Measurements from ENCODE around the gene IRX4.

- TF ChIP-seq CEBPB (IDR thresholded peaks at IDR 0.05) = no peak
- TF ChIP-seq EP300 (IDR thresholded peaks at IDR 0.05; ENCODE audit: borderline replicate concordance) = no peak
- TF ChIP-seq TCF12 (IDR thresholded peaks at IDR 0.05; ENCODE audit: low read depth) = no peak
- no peak for TF ChIP-seq RAD21 (IDR thresholded peaks at IDR 0.05; ENCODE audit: low read depth)
- no peak for TF ChIP-seq NFIC (IDR thresholded peaks at IDR 0.05)
- no peak for TF ChIP-seq REST (IDR thresholded peaks at IDR 0.05; ENCODE audit: low read depth)
These were observed 22.6 kb downstream of the IRX4 start for GRCh38 chr5:1860021-1860610.
